Stimulated activated CD8-positive, alpha-beta memory T cell treated with anti-CD3 and anti-CD28 coated beads, Interleukin-2, amount 100 ng/mL, for 1 hour (primary cell): ENCODE results near the gene DCD.
"Not testable (repeated sequence)": the region's sequence is repeated elsewhere in the genome, so short reads cannot be mapped to it uniquely, and the experiment has no call there.

ENCODE experiments used
- DNase-seq, 2 donors: peaks; one replicate each; pipeline ENCODE4 v3.0.0-alpha.2; 2020; ENCODE audit warnings: low read depth in 2 of 2

DCD gene, protein sequence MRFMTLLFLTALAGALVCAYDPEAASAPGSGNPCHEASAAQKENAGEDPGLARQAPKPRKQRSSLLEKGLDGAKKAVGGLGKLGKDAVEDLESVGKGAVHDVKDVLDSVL

DNA sequence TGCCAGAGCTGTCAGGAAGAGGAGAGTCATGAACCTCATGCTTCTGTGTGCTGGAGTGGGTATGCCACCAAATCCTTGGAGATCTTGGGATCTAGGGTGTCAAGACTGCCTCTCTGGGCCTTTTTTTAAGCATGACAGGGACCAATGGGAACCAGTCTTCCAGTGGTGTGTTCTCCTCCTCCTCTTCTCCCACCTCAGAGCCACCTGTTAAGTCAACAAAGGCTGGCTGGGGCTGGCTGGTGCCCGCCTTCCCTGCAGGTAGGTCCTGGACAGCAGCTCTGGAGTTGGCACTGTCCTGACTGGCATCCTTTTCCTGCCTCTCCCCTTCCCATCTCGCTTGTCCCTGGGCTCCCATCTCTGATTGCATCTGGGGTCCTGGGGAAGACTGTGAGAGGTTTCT lies at the start of gene DCD:
DCD (minus strand) TSS at position 101 of the 400 bp plus-strand sequence; CDS start at position 39, 62 bp downstream.
- DNase-seq = no peak

DNA sequence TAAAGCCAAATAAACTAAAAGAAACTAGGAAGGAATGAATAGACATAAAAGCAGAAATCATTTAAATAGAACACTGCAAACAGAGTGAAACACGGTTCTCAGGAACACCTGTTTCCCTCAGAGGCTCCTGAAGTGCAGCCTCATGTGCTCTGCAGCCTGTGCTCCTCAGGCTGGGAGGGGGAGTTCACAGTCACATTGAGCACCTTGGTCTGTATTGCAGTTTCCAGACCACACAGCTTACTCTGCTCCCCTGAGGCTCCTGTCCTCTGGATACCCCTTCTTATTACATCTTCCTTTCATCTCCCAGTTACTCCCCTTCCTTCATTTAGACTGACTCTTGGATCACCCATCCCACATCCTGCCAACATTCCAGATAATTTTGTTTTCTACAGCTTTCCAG lies 49.7 kb upstream of the DCD start:
- DNase-seq = no peak

DNA sequence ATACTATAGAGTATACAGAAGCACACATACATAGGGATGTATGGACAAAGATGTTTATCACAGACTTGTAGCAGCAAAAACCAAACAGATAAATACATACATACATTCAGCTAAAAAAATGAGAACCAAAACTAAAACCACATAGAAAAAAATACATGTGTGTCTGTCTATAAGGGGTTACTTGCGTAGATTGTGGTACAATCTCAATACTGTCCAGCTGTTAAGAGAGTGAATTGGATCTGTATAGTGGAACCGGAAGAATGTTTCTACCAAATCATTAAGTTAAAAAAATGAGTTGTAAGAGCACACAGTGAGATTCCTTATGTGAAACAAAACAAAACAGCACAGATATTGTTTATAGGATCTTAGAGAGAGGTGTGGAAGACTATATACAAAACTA lies 44.2 kb upstream of the DCD start:
- no peak for DNase-seq

DNA sequence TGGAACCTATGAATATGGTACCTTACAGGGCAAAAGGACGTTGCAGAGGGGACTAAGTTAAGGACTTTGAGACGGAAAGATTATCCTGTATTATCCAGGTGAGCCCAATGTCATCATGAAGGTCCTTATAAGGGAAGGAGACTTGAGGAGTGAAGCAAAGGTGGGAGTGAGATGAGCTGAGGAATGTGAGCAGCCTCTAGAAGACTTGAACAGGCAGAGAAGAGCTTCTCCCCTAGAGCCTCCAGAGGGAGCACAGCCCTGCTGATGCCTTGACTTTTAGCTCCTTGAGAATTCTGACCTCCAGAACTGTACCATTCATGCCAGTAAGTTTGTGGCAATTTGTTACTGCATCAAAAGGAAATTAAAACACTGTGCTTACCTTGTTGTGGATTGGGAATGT lies 41.8 kb upstream of the DCD start:
- DNase-seq = no peak

DNA sequence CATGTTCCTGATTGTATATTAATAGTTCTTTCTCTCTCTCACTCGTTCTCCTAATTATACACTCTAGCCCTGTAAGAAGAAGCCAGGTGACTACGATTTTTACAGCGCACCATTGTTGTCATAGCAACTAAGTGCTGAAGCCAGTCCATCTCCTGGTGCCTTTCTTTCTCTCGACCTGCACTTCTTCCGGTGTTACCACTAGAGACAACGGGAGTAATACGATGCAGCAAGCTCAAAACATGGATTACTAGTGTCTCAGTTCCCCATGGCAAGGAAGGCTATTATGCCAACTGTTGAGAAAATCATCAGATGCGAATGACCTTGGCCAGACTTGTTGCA lies 40.8 kb upstream of the DCD start:
- no peak for DNase-seq

DNA sequence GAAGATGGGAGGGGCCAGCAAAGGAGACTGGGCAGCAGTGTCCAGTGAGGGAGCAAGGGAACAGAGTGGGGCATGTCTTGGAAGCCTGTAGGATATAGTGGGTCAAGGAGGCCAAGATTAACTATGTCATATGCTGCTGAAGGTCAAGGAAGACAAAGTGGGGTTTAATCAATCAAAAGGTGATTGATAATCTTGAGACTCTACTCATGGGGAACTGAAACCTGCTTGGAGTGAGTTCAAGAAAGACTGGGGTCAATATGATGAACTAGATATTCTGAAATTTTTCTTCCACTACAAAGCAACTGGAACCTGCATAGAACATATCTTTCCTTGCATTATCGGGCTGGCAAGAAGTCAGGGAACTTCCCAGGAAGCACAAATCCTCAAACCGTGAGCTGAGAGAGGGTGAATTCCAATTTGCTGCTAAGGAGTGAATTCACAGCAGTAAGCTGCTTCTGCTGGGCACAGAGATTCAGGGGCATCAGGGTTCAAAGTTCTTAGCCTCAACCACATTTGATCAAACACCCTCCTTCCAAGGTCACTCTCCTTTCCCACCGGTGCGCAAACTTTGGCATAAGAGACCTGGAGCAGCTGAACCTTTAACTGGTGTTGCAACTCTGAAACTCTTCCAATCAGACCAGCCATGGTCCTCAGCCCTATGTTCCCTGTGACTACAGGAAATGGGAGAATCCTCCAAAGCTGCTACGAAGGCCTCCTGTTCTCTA lies 40.3 kb upstream of the DCD start:
- no peak for DNase-seq

DNA sequence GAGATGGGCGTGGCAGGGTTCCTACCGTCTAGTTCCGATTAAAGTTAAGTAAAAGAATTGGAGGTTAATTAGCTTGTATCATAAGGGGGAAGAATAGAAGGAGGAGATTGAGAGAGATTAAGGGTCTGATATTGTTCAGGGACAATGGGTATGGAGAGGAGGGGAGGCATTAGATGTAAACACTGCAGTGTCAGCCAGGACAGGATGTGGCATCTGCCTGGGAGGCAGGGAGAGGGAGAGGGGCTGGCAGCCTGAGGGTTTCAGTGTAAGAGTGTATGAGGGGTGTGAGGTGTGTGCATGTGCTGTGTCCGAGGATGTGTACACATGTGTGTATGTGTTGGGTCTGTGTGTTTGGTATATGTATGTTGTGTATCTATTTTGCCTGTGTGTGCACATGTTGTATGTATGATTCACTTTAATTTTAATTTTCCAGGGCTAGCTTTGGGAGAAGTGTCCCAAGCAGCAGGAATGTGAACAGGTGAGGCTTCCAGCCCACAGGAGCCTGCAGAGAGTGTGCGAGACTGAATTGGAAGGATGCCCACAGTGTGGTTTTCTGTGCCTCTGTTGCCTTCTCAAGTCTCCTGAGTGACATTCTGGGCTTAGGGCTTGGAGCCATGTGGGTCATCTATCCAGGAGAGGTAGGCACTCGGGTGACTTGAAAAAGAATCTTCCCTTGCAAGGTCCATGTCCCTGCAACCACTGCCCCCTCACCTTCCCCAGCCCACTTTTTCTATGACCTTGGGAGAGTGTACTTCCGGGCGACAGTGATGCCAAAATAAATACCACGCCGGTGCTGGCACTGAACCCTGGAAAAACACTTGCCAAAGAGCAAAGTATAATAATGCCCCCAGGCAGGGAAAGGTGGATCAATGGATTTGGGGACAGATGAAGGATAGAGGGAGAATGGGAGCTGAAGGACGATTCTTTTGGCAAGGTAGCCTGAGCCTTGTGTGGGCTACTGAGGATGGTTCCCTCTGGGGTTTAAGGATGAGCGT lies 36.8 kb upstream of the DCD start:
- DNase-seq = no peak

DNA sequence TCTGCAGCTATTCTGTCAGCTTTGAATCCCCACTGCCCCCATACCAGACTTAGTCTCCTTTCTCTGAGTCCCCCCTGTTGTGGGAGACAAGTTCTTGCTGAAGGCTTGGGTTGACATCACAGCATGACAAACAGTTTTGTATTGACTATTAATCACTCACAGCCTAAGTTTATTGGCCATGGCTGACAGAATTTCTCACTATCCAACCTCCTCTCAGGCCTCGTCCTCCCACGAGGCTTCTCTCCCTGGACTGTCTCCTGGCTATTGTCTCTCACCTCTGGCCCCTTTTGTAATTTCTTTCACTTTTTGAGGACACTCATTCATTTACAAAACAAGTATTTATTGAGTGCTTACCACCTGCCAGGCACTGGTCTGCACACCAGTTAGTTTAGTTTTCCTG lies 35.2 kb upstream of the DCD start:
- DNase-seq = no peak

DNA sequence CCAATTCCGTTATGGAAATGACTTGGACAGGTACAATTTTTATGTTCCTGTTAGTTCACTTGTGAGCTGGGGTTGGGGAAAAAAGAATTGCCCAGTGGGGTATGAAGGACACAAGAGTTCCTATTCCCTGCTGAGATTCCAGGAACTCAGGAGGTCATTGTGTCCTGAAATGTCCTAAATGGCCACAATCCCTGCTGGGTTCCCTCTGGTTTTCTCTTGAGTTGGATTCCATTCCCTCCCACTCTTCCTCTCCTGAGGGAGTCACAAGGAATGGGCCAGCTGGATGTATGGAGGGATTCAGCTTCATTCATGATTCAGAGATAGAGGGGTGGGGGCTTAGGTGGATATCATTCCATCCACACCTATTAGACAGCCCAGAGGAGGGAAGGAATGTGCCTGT lies 34.5 kb upstream of the DCD start:
- no peak for DNase-seq

DNA sequence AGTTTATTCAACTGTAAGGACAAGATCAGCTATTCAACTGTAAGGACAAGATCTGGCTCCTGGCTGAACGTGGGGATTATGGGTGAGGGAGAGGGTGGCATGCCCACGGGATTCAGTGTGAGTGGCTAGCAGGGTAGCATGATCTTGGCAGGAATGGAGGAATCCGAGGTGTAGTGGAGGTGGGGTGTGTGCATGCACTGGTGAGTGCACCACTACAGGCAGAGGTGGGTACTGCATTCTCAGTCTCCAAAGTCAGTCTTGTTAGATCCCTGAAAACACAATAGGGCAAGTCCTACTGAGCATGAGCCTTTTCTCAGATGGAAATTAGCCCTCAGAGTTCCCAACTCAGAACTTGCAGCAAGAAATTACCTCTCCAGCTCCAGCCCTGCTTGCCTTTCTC lies 32.2 kb upstream of the DCD start:
- DNase-seq = no peak

DNA sequence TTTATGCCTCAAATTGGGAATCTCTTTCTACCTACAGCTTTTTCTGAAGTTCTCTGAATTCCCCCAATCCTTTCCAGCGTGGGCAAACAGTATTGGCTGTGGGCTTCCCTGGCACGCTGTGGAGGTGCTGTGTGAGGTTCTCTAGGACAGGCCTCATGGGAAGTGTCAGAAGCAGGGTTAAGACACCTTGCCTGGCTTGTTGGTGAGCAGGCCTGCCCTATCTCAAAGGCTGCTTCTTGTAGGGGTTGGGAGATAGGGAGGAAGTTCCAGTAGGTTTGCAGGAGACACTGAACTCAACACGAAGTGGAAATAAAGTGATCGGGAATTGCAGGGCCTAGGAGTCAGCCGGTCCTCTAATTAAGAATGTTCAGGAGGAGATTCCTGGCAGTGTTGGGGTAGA lies 30.0 kb upstream of the DCD start:
- no peak for DNase-seq

DNA sequence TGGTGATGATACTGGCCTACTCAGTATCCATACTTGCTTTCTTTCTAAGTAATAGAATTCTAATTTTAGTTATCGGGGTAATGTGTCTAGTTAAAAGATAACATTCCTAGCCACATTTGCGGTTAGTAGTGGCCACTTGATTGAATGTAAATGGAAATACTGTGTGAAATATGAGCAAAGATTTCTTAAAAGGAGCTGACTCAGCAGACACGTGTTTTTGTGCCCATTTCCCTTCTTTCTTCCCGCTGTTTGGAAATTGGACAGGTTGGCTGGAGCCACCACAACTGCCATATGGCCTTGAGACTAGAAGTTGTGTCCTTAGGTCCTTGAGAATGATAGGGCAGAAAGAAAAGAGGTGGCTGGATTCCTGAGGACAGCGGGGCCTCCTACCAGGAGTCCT lies 19.8 kb upstream of the DCD start:
- no peak for DNase-seq

DNA sequence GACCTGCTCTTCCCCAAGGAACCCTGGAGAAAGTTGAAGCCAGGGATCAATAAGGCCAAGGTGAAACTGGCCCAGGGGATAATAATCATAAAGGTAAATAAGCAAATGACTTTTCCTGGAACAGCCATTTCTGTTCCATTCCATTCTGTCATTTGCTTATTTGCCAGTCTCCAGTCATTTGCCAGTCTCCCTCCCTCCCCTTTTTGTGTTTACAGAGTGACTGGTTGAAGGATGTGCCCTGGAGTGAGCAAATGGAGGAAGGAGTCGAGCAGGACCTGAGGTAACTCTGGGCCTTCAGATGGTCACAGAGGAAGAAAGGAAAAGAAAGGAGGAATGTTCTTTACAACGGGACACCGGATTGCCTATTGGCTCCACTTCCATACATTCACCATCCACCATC lies 17.8 kb upstream of the DCD start:
- no peak for DNase-seq

DNA sequence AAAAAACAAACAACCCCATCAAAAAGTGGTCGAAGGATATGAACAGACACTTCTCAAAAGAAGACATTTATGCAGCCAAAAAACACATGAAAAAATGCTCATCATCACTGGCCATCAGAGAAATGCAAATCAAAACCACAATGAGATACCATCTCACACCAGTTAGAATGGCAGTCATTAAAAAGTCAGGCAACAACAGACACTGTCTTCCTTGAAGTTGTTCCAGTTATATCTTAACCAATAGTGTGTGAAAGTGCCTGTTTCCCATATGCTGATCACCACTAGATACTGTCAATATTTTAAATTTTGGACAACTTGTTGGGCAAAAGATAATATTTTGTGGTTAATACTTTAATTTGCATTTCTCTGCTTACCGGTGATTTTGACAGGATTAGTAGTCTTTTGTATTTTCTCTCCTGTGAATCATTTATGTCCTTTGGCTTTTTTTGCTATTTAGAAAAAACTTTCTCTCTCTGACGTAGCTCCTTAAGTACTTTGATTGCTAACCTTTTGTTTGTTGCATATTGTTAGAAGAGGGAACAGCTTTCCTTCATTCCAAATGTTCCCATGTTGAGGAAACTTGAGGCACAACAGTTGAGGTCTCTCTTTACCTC lies 17.0 kb upstream of the DCD start:
- DNase-seq = not testable (repeated sequence)

DNA sequence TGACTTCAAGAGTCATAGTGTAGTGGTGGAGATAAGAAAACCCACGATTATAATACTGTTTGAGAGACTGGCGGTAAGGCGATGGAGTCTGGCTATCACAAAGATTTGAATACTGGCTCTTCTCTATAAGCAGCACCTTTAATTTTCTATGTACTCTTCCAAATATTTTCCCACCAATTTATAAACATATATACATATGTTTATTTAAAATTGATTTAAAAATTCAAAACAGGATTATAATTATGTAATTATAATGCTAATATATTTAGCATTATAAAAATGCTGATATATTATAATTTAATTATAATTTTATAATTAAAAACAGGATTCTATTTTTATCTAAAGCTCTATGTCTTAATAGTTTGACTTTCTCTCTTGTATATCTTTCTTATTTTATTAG lies 15.4 kb upstream of the DCD start:
- no peak for DNase-seq

DNA sequence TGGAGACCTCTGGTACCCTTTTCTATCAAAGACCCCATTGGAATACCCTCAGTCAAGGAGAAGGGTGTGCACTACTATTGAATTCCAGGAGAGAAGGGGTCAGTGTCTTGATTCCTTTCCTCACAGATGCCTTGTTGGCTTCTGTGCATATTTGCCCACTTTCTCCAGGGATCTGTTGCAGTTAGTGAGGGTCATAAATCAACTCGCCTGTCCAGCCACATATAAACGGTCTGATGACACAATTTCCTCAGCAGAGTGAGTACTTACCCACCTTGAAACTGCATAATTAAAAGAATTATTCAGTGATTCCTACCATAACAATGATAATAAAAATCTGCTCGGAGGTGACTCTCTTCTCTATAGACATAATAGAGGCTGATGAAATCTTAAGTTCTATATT lies 13.9 kb upstream of the DCD start:
- DNase-seq = no peak

DNA sequence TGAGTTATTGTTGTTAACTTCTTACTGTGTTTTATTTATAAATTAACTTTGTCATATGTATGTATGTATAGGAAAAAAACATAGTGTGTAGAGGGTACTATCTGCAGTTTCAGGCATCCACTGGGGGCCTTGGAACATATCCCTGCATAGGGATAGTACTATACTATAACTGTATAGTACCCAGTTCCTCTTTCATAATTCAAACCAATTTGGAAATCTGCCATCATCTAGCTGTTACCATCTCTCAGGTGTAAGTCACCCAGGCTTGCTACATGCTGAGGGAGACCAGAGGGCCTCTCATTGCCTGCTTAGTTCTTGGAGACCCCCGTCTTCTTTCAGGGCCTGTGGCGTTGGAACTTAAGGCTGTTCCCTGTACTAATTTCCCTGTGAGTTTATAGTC lies 12.9 kb upstream of the DCD start:
- DNase-seq = no peak

DNA sequence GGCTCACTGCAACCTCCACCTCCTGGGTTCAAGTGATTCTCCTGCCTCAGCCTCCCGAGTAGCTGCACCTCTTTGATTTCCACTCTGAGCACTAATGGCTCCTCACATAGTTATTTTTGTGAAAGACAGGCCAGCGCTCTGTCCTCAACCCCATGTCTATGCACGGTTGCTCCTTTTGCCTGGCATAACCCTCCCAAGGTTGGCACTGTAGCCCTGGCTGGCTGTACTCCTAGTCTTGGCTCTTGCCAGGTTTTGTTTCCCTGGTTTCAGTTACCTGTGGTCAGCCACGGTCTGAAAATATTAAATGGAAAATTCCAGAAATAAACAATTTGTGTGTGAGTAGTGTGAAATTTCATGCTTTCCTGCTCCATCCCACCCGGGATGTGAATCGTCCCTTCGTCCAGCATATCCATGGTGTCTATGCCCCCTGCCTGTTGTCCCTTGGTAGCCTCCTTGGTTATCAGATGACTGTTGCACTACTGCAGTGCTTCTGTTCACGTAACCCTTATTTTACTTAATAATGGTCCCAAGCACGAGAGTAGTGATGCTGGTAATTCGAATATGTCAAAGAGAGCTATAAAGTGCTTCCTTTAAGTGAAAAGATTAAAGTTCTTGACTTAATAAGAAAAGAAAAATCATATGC lies 12.3 kb upstream of the DCD start:
- DNase-seq = no peak

DNA sequence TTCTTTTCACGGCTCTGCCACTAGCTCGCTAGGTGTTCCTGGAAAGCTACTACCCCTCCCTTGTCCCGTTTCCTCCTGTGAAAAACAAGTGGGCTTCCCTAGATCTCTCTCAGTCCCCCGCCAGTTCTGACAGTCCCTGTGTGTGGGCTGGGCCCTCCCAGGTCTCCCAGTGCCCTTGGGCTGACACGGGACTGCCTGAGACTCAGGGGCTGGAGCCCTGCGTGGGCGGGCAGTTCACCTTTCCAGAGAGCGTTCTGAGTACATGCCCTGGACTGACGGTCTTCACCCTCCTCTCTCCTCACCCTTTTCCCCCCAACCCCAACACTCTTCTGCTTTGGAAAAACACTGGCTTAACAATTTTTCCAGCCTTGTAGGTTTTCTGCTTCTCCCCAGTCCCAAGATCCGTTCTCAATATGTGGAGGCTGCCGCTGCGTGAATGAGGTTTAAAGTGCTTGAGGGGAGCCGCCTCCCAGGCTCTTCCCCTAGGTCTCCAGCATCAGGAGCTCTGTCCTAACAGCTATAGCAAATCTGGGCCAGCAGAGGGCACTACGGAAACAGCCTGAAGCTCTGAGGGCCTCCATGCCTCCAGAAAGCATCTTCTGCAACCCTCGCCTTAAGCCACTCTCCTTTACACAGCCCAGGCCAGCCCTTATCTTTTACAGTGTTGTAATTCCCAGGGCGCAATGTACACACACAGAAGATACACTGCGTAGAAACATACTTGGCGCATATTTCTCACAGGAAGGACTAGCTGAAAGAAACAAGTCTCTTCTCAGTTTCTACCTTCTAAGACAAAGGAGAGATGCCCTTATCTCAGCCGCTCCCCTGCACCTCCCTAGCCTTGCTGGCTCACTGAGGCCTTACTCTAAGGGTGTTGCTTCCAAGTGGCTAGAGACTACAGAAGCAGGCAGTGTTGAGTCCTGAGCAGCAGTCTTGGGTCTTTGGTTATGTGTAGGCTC lies 10.4 kb upstream of the DCD start:
- no peak for DNase-seq

DNA sequence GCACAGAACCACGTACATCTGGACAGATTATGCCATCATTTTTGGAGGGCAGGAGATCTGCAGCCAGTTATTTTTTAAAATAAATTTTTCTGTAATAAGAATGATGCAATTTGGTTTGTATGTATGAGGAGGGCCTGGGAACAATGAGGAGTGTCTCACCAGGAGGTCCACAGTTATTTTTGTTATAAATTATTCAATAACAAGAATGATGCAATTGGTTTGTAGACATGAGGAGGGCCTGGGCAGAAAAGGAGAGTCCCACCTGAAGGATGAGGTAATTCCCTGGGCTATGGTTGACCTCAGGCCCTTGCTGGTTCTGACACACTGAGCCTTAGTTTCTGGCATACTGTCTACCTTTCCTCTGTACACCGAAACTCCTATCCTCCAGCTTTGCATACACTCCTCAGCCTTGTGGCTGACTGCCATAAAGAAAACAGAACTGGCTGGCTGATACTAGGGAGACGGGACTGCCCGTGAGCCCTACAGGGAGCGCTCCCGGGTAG lies 9.0 kb upstream of the DCD start:
- no peak for DNase-seq

DNA sequence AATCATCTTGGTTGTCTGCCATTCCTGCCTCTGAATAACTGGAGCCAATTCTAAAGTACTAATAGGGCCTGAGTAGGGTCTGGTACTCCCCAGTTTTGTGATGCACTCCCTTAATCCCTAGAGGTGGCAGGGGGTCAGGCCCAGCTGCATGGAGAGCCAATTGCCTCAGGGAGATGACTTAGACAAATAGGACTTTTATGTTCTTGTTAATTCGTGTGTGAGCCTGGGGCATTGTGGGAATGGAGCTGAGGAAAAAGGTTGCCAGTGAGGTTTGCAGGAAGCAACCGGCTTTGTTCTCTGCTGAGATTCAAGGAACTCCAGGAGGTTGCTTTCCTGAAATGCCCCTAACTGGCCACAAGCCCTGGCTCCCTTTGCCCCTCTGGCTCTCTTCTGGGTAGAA lies 6.8 kb upstream of the DCD start:
- DNase-seq = no peak
